COLO829 (cell line): ENCODE results near the gene FMN1.

ENCODE experiments used
- DNase-seq: peaks from one replicate; pipeline ENCODE4 v3.0.0; 2012; ENCODE audit warnings: low spot score

FMN1 gene

DNA sequence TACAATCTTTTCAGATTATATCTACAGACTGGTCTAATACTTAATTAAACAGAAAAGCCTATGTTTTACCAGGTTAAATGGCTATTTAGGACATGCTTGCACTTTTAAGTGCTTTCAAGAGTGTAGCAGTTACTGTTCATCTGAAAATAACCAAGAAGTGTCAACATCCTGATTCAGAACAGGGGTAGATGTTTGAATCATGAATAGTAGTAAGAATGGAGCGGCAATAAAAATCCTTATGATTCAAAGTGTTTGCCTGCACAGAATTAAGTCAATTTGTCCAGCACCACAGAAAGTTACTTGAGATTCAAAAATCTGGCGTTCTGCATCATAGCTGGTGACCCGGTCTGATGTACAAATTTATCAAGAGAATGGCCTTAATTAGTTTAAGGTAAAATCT is 428.4 kb downstream of the FMN1 start:
- DNase-seq: no peak

DNA sequence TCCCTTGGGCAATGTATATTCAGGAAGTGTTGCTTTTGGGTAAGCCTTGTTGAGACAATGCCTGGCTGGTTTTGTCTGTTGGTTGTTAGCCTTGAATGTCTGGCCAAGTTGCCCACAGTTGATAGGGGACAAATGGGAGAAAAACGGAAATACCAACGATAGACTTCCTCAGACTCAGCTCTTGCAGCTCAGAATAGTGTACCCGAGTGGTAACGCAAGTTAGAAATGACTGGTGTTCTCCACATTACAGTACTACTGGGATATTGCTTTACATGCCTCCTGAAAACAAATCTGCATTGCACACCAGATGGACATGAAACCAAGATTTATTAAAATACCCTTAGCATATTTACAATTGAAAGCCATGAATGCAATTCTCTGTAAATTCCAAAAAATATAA is 429.3 kb downstream of the FMN1 start:
- no peak for DNase-seq

DNA sequence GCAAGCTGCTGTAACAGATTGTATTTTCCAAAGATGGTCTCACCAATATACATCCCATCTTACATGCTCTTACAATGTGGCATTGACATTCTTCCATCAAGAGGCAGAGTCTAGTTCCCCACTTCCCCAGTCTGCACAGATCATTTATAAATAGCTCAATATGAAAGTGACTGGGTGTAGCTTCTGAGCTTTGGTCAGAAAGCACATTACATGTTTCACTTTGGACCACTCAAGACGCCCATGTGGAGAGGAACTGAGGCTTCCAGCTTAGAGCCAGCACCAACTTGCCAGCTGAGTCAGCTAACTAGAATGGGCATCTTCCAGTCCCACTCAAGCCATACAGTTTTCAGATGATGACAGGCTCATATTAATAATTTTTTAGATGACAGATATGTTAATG is 431.2 kb downstream of the FMN1 start:
- no peak for DNase-seq

DNA sequence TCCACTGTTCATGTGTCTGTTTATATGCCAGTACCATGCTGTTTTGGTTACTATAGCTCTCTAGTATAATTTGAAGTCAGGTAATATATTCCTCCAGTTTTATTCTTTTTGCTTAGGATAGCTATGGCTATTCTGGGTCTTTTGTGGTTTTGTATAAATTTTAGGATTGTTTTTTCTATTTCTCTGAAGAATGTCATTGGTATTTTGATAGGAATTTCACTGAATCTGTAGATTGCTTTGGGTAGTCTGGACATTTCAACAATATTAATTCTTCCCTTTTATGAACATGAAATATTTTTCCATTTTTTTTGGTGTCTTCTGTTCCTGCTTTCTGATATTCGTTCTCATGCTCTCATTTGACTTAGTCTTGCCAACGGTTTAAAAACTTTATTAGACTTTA is 437.1 kb downstream of the FMN1 start:
- no peak for DNase-seq

DNA sequence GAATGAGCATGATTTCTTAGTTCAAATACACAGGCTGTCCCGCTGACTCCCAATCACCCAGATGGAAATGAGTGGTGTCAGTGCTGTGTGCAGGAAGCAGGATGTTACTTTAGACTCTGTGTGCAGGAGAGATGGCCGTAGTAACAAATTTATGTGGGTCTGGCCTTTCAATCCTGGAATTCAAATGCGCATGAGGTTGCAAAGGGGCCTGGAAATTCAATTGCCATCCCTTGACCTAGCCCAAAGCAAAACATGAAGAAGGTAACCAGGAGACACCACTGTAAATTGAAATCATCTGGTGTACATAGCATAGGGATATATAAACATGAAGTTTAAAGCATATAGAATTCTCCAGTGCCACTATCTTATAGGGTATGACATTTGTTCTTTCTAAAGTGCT is 443.5 kb downstream of the FMN1 start:
- DNase-seq: no peak

DNA sequence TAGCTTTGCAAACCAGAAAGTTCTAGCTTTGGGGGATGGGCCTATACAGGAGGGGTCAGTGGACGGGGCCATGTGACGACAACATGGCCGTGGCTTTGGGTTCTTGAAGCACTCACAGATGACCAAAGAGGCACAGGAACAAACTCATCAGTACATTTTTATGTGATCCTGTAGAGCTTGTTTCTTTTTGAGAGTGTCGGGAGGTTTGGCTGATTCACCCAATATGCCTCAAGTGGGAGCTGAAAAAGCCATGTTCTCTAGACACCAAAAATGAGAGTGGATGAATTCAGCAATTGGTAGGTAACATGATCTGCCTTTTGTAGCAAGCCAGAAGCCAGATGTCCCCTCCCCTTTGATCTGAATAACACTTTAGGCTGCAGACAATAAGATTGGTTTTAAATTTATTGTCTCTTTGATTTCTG is 446.6 kb downstream of the FMN1 start:
- DNase-seq: no peak

DNA sequence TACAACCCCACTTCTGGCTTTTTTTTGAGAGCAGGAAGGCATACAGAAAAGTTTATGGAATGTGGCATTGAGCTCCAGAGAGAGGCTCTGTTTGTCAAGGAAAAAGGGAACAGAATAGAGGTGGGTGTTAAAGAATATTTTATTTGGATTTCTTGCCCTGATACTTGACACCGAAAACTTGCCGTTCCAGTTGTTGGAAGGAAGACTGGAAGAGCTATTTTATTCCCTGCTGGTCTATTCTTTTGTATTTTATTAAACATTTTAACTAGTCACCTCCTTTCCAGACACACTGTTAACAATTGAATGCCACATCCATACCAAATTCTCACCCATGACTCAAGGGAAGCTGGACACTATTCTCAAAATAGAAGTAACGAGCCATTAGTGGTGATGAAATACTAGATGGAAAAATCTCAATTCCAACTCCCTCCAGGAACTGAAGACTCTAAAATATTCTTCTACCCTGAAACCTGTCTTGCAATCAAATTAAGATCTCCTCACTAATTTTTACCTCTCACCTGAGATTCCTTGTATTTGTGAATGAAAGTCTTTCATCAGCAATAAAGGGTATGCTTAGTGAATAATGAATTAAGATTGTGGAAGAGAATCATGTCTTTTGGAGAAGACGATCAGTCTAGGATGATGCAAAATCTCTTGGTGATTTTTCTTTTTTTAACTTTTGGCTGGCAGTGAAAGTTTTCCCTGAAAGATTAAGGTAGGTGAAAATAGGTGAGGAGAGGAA is 448.2 kb downstream of the FMN1 start:
- DNase-seq: no peak

DNA sequence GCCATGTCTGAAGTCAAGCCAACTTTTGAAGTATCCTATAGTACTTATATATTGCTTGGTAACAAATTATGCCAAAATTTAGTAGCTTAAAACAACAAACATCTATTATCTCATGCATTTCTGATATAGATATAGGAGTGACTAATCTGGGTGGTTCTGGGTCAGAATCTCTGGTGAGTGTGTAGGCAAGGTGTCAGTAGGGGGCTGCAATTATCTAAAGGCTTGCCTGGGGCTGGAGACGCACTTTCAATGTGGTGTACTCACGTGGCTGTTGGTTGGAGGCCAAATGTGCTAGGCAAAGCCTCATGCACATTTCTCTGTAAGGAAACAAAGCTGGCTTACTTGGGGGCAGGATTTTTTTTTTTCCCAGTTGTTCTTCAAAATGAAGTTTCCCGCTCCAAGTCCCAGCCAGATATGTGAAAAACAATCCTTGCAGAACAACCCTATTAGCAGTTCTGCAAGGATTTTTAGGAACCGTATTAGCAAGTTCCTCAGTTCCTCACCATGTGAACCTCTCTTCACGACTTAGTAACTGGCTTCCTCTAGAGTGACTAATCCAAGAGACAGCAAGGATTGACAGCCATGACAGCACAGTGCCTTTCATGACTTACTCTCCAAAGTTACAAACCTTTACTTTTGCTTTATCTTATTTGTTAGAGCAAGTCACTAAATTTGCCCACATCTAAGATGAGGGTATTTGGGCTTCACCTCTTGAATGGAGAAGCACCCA is 450.9 kb downstream of the FMN1 start:
- DNase-seq: no peak

DNA sequence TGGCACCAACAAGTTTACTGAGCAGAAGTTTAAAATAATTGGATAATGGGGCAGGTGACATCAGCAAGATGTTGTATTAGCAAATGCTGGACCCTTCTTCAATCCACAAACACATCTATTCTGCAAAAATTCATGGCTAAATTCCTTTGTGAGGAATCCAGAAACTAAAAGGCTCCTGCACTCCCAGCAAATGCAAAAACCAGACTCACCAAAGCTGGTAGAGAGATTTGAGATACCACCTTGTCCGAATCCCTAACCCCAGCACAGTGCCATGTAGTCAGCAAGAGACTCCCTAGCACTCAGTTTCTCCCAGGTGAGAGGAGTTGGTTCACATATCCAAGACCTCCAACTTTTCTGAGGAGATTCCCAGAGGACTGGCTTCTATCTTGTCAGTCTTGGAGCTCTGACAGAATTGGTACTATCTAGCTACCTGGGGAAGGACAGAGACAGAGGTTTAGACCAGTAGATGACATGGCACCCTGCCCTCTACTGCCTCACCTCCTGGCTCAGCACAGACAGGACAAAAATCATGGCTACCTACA is 454.9 kb downstream of the FMN1 start:
- no peak for DNase-seq

DNA sequence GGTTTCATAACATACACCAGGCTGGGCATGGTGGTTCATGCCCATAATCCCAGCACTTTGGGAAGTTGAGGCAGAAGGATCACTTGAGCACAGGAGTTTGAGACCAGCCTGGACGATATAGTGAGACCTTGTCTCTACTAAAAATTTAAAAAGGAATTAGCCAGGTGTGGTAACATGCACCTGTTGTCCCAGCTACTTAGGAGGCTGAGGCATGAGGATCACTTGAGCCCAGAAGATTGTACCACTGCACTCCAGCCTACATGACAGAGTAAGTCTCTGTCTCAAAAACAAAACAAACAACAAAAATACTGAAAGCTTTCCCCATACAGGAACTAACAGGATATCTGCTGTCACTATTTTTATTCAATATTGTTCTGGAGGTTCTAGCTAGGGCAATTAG is 455.8 kb downstream of the FMN1 start:
- DNase-seq: no peak

DNA sequence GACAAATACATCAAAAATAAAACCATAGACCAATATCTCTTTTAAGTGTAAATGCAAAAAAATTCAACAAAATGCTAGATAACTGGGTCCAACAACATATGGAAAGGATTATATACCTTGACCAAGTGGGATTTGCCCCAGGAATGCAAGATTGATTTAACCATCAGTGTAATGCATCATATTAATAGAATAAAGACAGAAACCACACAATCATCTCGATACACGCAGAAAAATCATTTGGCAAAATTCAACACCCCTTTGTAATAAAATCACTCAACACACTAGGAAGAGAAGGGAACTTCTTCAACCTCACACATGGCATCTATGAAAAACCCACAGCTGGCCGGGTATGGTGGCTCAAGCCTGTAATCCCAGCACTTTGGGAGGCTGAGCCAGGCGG is 457.2 kb downstream of the FMN1 start:
- DNase-seq: no peak

DNA sequence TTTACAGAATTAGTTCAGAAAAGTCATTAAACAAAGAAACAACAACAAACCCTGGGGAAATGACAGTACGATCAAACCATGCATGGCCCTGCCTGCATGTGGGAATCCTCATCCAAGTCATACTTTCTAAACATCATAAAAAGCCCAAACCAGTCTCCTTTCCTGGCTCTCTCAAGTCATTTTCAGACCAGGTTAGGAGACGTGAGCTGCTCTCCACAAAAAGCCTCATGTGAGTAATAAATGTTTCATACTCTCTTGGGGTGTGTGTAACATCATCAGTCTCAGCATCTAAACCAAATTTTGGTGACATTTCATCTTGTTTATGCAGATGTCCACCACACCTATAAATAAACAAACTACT is 457.8 kb downstream of the FMN1 start:
- DNase-seq: no peak

DNA sequence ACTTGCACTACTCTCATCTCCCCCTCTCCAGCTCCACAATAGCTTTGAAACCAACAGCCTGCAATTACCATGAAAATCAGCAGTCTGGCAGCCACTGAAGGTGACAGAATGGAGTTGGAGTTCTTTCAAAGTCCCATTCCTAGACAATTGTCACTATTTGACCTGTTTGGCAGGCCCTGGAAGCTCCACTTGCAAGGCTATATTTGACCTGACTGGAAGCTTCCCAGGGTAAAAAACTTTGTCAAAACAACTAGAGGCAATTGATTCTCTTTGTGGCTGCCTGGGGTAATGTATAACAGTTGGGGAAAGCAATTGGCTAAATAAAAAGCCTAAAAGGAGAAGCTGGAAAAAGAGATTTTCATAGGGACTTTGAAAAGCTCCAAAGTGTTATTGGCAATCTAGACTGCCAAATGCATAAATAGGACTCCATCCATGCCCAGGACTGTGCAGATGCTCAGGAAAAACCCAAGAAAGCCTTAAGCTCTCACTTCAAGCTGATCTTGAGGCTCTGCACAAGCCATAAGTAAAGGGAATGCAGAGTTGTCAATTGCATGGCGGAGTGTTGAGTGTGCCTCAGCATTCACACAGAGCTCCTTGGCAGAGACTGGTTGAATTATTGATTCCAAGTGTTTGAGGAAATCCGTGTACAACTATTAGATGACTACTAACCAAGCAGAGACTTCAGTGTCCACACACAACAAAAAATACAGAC is 458.4 kb downstream of the FMN1 start:
- DNase-seq: no peak

DNA sequence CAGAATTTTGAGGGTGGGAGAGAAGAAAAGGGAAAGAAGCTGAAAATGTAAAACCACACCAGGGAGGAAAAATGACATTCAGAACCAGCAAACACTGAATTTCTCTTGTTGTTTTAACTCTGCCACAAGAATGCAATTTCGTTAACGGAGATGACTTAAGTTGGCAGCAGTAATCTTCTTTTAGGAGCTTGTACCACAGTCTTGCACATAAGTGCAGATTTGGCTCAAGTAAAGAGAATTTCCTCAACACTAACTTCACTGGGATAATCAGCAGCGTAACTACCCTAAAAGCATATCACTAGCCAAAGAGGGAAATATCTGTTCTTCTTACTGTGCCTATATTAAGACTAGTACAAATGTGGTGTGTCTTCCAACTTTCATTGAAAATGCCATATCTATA is 461.2 kb downstream of the FMN1 start:
- no peak for DNase-seq

DNA sequence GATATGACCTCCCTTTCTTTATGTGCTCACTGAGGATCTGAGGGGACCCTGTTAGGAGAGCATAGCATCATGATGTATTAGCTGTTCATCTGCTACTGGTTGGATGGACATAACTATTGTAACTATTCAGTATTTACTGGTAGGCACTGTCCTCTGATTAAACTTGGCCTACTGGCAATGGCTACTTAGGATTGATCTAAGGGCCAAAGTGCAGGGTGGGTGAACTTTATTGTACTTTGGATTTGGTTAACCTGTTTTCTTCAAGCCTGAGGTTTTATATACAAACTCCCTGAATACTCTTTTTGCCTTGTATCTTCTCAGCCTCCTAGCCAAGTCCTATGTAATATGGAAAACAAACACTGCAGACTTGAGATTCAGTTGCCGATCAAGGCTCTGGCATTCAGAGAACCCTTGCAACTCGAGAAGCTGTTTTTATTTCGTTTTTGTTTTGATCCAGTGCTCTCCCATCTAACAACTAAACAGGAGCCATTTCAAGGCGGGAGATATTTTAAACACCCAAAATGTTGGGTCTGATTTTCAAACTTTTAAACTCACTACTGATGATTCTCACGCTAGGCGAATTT is 461.8 kb downstream of the FMN1 start:
- no peak for DNase-seq

DNA sequence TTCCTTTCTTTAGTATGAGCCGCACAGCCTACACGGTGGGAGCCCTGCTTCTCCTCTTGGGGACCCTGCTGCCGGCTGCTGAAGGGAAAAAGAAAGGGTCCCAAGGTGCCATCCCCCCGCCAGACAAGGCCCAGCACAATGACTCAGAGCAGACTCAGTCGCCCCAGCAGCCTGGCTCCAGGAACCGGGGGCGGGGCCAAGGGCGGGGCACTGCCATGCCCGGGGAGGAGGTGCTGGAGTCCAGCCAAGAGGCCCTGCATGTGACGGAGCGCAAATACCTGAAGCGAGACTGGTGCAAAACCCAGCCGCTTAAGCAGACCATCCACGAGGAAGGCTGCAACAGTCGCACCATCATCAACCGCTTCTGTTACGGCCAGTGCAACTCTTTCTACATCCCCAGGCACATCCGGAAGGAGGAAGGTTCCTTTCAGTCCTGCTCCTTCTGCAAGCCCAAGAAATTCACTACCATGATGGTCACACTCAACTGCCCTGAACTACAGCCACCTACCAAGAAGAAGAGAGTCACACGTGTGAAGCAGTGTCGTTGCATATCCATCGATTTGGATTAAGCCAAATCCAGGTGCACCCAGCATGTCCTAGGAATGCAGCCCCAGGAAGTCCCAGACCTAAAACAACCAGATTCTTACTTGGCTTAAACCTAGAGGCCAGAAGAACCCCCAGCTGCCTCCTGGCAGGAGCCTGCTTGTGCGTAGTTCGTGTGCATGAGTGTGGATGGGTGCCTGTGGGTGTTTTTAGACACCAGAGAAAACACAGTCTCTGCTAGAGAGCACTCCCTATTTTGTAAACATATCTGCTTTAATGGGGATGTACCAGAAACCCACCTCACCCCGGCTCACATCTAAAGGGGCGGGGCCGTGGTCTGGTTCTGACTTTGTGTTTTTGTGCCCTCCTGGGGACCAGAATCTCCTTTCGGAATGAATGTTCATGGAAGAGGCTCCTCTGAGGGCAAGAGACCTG is 463.5 kb downstream of the FMN1 start:
- no peak for DNase-seq

DNA sequence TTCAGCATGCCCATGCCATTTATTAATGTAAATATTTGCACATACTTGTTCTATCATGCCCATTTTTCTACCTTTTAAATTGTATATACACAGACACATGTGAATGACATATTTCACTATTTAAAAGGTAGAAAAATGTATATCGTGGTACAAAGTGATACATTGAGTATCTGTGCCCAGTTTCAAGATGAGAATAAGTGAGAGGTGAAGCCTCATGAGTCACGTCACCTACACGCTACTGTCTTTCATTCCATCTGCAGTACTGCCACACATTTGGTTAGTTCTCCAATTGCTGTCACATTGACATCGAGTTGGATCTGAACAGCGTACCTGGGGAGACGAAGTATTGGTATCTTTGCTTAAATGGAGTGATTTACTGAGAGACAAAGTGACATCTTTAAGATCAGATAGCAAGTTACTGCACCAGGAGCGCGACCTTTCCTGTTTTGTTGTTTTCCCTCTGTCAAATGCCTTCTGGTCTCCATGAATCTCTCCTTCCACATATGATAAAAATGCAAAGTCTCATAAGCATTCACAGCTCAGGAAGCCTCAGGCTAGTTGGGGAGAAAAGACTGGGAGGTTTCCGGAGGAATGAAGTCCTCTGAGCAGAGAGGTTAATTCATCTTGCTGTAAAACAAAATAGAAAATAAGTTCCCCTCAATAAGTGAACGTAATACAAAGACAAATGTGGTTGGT is 464.7 kb downstream of the FMN1 start:
- DNase-seq: no peak

DNA sequence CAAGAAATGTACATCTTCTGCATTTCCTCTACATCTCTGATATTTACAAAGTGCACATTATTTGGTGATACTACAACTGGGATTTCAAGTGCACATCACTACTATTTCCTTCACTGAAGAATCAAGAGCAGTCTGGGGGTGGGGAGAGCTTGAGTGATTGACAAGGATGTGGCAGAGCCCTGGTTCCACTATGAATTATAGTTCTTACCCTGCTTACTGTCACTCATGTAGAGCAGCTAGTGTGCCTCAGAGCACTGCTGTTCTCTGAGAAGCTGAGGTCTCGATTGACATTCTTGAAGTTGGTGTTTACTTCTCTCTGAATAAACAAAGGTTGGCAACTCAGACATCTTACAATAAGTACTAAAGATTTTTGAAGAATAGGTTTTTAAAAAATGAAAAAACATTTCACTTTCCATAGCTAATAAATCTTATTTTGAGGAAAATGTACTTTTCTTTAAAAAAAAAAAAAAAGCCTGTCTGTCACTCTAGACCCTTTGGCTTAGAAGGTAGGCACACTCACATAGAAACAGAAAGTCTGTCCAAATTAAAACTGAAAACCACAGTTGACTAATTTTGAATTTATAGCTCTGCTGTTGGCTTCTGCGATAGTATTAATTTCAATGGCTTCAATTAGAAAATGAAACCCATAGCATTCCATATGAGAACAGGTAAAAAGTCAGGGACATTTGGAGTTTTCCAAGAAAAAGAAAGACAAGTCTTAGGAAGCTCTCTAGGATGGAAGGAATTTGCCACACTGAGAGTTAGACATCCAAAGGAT is 471.2 kb downstream of the FMN1 start:
- DNase-seq: no peak

DNA sequence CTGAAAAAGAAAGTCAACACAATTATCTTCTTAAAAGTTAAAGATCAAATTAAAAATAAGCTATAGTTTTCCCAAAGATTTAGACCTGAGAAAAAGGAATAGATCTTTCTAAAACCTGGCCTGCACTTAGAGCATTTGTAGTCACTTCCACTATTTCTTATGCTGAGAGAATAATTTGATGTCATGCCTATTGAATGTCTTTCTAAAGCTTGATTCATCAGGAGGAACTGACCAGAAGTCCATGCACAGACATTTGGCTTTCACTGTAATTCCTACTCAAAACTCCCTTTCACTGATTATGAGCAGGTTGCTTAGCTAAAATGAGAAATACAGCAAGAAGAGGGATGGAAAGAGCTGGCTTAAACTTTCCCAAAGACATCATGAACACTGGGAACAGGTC is 472.4 kb downstream of the FMN1 start:
- no peak for DNase-seq

DNA sequence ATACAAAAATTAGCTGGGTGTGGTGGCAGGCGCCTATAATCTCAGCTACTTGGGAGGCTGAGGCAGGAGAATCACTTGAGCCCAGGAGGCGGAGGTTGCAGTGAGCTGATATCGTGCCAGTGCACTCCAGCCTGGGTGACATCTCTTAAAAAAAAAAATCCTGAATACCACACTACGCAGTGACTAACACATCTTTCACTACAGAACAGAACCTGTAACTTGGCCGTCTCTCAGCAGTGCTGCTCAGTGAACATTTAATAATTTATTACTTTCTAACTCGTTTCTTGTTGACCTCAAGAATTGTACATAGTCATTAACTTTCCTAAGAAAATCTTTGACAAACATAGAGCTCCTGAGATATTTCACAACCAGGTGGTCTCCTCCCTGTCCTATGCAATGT is 472.9 kb downstream of the FMN1 start:
- no peak for DNase-seq
